Common myeloid progenitor, CD34-positive (primary cell): Measurements from ENCODE around the gene EIF3M.

Source experiments
- CTCF ChIA-PET: fragments of 350-600 bp; sonication (Branson Sonifier 250); formaldehyde crosslinking; loops from one replicate; lab custom pipeline; 2021; ENCODE audit warnings: antibody characterized with exemption; lab: Charles Lee
- POLR2A ChIA-PET: fragments of 350-600 bp; sonication (Branson Sonifier 250); formaldehyde crosslinking; loops from one replicate; lab custom pipeline; 2021; ENCODE audit warnings: antibody characterized with exemption; lab: Charles Lee
- DNase-seq, 3 donors: peaks; one replicate each; pipeline versions ENCODE4 v3.0.0 to v3.0.0-alpha.2; 2013
- H3K27ac ChIP-seq, 2 experiments: 1 replicate in 1 of 2; 2 replicates in 1 of 2; pipeline ENCODE4 v1.7.0; 2013; ENCODE audit warnings: inconsistent platforms in 2 of 2, low read length in 2 of 2, mild to moderate bottlenecking in 2 of 2, low read depth in 1 of 2, moderate library complexity in 1 of 2; ENCODE audit not compliant: severe bottlenecking in 2 of 2, insufficient read depth in 1 of 2, poor library complexity in 1 of 2
- H3K27me3 ChIP-seq, 5 experiments: replicated peaks in 2 of 5; 1 replicate in 3 of 5; 2 replicates in 2 of 5; pipeline versions ENCODE4 v1.6.1 to v1.7.0; 2013; ENCODE audit warnings: low read length in 4 of 5, mild to moderate bottlenecking in 2 of 5, moderate library complexity in 2 of 5, inconsistent platforms in 1 of 5; ENCODE audit not compliant: insufficient read depth in 5 of 5, control insufficient read depth in 4 of 5
- H3K36me3 ChIP-seq, 4 experiments: 1 replicate in 2 of 4; 2 replicates in 2 of 4; pipeline versions ENCODE4 v1.6.1 to v1.7.0; 2013; ENCODE audit warnings: low read length in 3 of 4, control low read depth in 1 of 4, mild to moderate bottlenecking in 1 of 4; ENCODE audit not compliant: control insufficient read depth in 4 of 4, insufficient read depth in 4 of 4
- H3K4me1 ChIP-seq, 4 experiments: 1 replicate in 3 of 4; 2 replicates in 1 of 4; pipeline versions ENCODE4 v1.6.1 to v1.7.1; 2013; ENCODE audit warnings: low read length in 3 of 4, mild to moderate bottlenecking in 3 of 4, control low read depth in 1 of 4, inconsistent platforms in 1 of 4, moderate library complexity in 1 of 4; ENCODE audit not compliant: control insufficient read depth in 4 of 4, insufficient read depth in 4 of 4; ENCODE audit errors: control extremely low read depth in 1 of 4
- H3K4me3 ChIP-seq, 7 experiments: 1 replicate in 4 of 7; 2 replicates in 3 of 7; pipeline versions ENCODE4 v1.5.1 to v1.7.0; 2013; ENCODE audit warnings: mild to moderate bottlenecking in 7 of 7, low read length in 6 of 7, moderate library complexity in 6 of 7, inconsistent platforms in 2 of 7, low read depth in 2 of 7, control low read depth in 1 of 7; ENCODE audit not compliant: insufficient read depth in 4 of 7, control insufficient read depth in 1 of 7; ENCODE audit errors: extremely low read depth in 1 of 7
- H3K9me3 ChIP-seq, 5 experiments: 1 replicate in 4 of 5; 2 replicates in 1 of 5; pipeline versions ENCODE4 v1.6.1 to v1.7.1; 2013; ENCODE audit warnings: low read length in 4 of 5, mild to moderate bottlenecking in 2 of 5, inconsistent platforms in 1 of 5, low read depth in 1 of 5, moderate library complexity in 1 of 5; ENCODE audit not compliant: control insufficient read depth in 4 of 5, insufficient read depth in 2 of 5; ENCODE audit errors: control extremely low read depth in 1 of 5
- WGBS: methylation state at CpG from one replicate; pipeline ENCODE4 v1.1.5; 2013; ENCODE audit not compliant: insufficient coverage; 5-methylcytosine and 5-hydroxymethylcytosine counted together

EIF3M gene

DNA sequence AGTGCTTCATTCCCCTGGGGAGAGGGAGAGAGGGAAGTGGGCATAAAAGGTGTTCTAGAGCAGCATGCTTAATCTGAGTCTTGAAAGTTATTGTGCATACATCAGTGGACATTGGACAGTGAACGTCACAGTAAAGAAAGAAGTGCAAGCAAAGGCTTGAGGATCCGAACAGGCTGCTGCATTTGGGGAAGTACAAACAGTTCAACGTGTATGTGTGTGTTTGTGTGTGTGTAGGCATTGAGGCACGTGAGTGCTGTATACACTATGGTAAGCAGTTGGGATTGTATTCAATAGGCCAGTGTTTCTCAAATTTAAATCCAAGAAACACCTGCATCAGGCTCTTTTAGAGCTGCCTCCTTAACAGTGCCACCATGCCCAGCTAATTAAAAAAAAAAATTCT lies 10.4 kb upstream of the EIF3M start:
- Histone ChIP-seq H3K4me3 (no peak overlapping the region), H3K27ac (no peak overlapping the region), H3K9me3 (no peaks in the 10 kb centered on the region), H3K27me3 (no peaks in the 10 kb centered on the region), H3K36me3 (no peaks in the 10 kb centered on the region), H3K4me1 (peaks cover 0 to 2% (median 0%) of the 10 kb centered on the region in 4 experiments)
- 76% methylated on average over 4 of the region's 4 CpGs for WGBS
- ChIA-PET CTCF (no interaction called here), POLR2A (no interaction called here)
- peak in 1 of 3 donors; percentile 15 for DNase-seq

DNA sequence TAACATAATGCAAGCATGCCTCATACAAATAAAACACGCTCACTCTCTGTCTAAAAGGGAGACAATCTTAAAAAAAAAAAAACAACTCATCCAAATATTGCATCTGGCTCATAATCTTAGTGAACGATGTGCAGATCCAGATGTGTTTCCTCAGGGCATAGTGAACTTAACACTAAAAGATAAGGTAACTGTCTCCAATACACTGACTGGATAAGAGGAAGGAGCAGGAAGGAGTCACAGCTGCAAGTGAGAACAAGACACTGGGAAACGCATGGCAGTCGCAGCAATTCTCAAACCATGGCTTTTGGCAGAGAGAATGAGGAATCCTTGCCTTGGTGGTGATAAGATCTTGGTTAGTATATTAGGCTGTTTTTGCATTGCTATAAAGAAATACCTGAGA lies 9.2 kb upstream of the EIF3M start:
- no peak overlapping the region for H3K27ac ChIP-seq
- ChIA-PET CTCF (no interaction called here), POLR2A (no interaction called here)

DNA sequence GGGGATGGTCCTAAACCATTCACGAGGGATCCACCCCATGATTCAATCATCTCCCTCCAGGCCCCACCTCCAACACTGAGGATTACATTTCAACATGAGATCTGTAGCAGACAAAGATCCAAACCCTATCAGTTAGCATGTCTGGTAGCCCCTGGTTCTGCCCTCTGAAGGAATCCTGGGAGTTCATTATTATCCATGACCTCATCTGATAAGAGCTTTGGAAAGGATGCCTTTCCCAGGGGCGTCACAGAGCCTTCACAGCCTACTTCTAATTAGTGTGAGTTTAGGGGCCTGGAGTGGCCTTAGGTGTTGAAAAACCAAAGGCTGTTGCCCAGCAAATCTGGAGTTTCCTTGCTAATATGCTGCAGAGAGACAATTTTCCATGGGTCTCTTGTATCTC lies 8.6 kb upstream of the EIF3M start:
- Histone ChIP-seq H3K27ac (no peak overlapping the region), H3K4me1 (peaks cover 0 to 2% (median 0%) of the 10 kb centered on the region in 4 experiments), H3K9me3 (no peaks in the 10 kb centered on the region), H3K27me3 (no peaks in the 10 kb centered on the region), H3K36me3 (no peaks in the 10 kb centered on the region), H3K4me3 (no peak overlapping the region)
- no peak for DNase-seq
- ChIA-PET POLR2A (no interaction called here), CTCF (no interaction called here)
- 78% methylated on average over 1 of the region's 2 CpGs for WGBS

More for the DNA sequence above, 9.2 kb upstream of the EIF3M start:
- Histone ChIP-seq H3K36me3 (no peaks in the 10 kb centered on the region), H3K4me3 (no peak overlapping the region), H3K4me1 (peaks cover 0 to 2% (median 0%) of the 10 kb centered on the region in 4 experiments), H3K9me3 (no peaks in the 10 kb centered on the region), H3K27me3 (no peaks in the 10 kb centered on the region)
- DNase-seq = no peak
- WGBS = 100% methylated on average over 3 of the region's 4 CpGs

DNA sequence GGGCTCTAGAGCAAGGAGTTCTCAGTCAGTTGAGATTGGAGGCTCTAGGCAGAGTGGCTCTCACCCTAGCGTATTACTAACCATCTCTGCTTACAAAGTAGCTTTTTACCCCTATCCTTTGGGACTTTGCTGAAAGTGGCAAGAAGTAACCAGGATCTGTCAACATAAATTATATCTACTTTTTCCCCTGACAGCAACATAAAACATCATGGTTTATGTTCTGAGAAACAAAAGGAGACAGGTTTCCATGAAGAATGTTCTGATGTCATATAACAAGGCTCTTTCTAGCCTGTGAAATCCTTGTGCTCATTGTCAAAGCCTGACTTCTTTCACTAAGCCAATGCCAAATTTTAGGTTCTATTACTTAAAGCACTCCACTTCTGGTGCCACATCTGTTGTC lies 7.2 kb upstream of the EIF3M start:
- Histone ChIP-seq H3K27me3 (no peaks in the 10 kb centered on the region), H3K4me3 (no peak overlapping the region), H3K36me3 (no peaks in the 10 kb centered on the region), H3K4me1 (peaks cover 0 to 2% (median 0%) of the 10 kb centered on the region in 4 experiments), H3K9me3 (no peaks in the 10 kb centered on the region), H3K27ac (no peak overlapping the region)
- no peak for DNase-seq
- no CpG with 5 or more reads among the region's 1 CpG for WGBS
- POLR2A ChIA-PET = no interaction called here
- CTCF ChIA-PET = interaction anchor here (0.6 kb wide), 1 partner anchor 173 kb away, joined by 3 read pairs; no protein-coding TSS in a partner anchor

DNA sequence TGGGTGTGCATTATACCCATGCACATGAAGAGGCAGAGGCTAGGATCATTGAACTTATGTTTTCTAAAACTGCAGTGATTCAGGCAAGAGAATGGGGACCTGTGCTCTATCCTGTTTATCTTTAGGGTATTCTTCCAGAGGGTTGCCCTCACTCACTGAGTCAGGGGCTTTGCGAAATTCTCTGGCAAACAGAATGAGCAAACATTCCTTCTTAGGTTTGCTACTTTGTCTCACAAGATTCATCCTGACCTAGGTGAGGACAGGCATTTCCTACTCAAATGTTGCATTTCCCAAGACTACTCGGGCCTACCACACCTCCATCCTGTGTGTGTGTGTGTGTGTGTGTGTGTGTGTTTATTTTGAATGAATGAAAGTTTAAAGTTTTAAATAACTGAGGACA lies 2.7 kb upstream of the EIF3M start:
- POLR2A ChIA-PET = no interaction called here
- H3K9me3 ChIP-seq = no peaks in the 10 kb centered on the region
- WGBS = 86% methylated on average over 1 of the region's 2 CpGs
- peaks cover 9 to 21% (median 16%) of the 10 kb centered on the region in 4 experiments for H3K4me1 ChIP-seq
- no peak overlapping the region for H3K27ac ChIP-seq
- no peaks in the 10 kb centered on the region for H3K27me3 ChIP-seq
- CTCF ChIA-PET = no interaction called here
- no peaks in the 10 kb centered on the region for H3K36me3 ChIP-seq
- no peak for DNase-seq
- no peak overlapping the region for H3K4me3 ChIP-seq

DNA sequence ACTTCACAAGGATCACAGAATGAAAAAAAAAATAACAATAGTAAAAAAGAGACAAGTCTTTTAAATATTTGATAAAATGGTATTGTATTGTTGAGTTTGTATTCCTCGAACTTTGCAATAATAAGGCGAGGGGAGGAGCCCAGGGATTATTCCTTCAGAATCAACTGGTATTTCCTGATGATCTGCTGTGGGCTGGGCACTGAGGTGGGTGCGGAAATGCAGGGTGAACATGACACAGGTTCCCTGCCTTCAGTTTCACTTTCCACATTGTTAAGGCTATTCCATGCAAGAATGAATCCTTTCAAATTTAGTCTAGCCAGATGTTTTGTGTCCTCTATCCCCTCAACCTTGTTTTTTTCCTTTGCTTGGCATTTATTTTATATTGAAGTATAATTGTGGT lies 2.1 kb upstream of the EIF3M start:
- POLR2A ChIA-PET = no interaction called here
- no peak overlapping the region for H3K4me3 ChIP-seq
- peaks cover 9 to 26% (median 18%) of the 10 kb centered on the region in 4 experiments for H3K4me1 ChIP-seq
- H3K36me3 ChIP-seq = no peaks in the 10 kb centered on the region
- H3K27ac ChIP-seq = no peak overlapping the region
- H3K9me3 ChIP-seq = no peaks in the 10 kb centered on the region
- no peaks in the 10 kb centered on the region for H3K27me3 ChIP-seq
- WGBS = 100% methylated on average over 3 of the region's 3 CpGs
- CTCF ChIA-PET = no interaction called here
- no peak for DNase-seq

DNA sequence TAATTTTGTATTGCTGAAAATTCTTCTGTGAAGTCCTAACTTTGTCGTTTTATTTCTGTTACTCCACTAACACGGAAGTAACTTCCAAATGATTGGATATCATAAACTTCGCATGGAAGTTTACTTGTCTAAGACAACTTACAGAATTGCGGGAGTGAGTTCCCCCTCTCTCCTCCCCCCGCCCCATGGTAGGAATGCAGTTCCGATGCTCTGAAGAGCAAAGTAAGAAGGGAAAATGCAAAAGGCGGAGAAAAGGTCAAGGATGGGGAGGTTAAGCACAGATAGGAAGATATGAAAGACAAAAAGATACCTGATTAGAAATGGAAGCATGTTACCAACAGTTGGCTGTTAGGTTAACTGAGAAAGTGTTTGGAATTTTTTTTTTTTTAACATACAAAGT lies 1.3 kb downstream of the EIF3M start:
- WGBS = 88% methylated on average over 1 of the region's 7 CpGs
- DNase-seq = peak in 1 of 3 donors; percentile 15
- Histone ChIP-seq H3K27me3 (no peaks in the 10 kb centered on the region), H3K27ac (peak overlapping the region in 1 of 2 experiments; percentile 80), H3K36me3 (peaks cover 8 to 19% (median 12%) of the 10 kb centered on the region in 4 experiments), H3K9me3 (no peaks in the 10 kb centered on the region), H3K4me1 (peaks cover 13 to 38% (median 22%) of the 10 kb centered on the region in 4 experiments), H3K4me3 (peak overlapping the region in 6 of 7 experiments; percentile 81 to 95 (median 90))
- ChIA-PET CTCF (no interaction called here), POLR2A (no interaction called here)
